HG03558 (cell line): ENCODE results near the gene FXN.
"Not testable (repeated sequence)": the region's sequence is repeated elsewhere in the genome, so short reads cannot be mapped to it uniquely, and the experiment has no call there.

Experiments used
- ATAC-seq: cut with Tn5 transposase; IDR thresholded peaks from one replicate; pipeline ENCODE4 v1.9.1; 2021; ENCODE audit warnings: moderate number of reproducible peaks; ENCODE audit not compliant: unreplicated experiment; ENCODE audit errors: extremely low read depth

The FXN gene

DNA sequence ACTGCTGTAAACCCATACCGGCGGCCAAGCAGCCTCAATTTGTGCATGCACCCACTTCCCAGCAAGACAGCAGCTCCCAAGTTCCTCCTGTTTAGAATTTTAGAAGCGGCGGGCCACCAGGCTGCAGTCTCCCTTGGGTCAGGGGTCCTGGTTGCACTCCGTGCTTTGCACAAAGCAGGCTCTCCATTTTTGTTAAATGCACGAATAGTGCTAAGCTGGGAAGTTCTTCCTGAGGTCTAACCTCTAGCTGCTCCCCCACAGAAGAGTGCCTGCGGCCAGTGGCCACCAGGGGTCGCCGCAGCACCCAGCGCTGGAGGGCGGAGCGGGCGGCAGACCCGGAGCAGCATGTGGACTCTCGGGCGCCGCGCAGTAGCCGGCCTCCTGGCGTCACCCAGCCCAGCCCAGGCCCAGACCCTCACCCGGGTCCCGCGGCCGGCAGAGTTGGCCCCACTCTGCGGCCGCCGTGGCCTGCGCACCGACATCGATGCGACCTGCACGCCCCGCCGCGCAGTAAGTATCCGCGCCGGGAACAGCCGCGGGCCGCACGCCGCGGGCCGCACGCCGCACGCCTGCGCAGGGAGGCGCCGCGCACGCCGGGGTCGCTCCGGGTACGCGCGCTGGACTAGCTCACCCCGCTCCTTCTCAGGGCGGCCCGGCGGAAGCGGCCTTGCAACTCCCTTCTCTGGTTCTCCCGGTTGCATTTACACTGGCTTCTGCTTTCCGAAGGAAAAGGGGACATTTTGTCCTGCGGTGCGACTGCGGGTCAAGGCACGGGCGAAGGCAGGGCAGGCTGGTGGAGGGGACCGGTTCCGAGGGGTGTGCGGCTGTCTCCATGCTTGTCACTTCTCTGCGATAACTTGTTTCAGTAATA, at the start of gene FXN:
Gene FXN (plus strand): TSS at position 315 of the 871 bp plus-strand sequence. CDS start 31 bp downstream, at position 346.
- peak; percentile 92 for ATAC-seq

DNA sequence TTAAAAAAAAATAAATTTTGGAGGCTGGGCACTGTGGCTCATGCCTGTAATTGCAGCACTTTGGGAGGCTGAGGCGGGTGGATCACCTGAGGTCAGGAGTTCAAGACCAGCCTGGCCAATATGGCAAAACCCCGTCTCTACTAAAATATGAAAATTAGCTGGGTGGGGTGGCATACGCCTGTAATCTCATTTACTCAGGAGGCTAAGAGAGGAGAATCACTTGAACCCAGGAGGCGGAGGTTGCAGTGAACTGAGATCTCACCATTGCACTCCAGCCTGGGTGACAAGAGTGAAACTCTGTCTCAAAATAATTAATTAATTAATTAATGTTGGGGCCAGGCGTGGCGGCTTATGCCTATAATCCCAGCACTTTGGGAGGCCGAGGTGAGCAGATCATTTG, 48.6 kb upstream of the FXN start:
- not testable (repeated sequence) for ATAC-seq

DNA sequence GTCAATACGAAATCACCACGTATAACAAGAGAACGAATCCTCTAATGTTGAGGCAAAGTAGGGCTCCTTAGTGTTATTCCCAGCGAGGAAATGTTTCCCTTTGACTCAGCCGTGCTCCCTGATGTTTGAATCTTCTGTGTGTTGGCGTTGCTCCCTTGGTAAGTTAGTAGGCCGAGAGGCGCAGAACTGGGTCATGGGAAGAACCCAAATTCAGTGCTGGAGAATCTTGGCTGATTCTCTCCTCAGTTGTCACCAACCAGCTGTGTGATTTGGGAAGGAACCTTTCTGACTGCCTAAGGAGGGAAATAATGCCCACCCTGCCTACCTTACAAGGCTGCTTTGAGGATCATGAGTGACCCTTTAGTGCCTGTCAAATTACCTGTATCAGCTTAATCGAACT, 44.1 kb upstream of the FXN start:
- ATAC-seq = no peak

DNA sequence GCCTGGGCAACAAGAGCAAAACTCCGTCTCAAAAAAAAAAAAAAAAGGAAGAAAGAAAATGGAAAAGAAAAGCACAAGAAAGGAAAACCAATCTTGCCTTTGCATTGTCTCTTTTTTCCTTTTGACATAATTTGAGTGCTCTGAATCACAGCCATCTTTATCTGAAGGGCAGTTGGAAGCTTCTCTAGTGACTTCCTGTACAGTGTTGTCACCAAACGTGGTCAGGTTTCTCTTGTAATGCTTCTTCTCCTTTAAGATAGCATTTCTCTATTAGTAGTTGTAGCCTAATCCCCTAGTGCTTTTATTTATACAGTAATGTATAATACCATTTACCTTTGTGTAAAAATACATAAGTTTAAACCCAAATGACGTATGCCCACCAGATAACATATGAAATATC, 39.8 kb upstream of the FXN start:
- no peak for ATAC-seq

DNA sequence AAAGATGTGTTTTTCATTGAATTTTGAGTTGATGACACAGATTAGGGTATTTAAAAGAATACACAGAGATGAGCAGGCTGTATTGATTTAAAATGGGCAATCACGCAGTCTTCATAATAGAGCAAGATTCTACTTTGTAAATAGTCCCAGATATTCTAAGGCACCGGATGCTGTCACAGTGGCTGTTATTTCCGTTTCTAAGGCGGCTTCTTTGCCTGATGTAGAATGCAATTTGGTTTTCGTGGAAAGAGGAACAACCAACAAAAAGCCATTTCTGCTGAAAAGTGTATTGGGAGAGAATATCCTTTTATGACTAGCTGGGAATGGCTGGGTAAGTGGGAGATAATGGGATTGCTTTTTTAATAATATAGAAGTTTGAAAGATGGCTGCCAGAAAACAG, 39.1 kb upstream of the FXN start:
- ATAC-seq = no peak

DNA sequence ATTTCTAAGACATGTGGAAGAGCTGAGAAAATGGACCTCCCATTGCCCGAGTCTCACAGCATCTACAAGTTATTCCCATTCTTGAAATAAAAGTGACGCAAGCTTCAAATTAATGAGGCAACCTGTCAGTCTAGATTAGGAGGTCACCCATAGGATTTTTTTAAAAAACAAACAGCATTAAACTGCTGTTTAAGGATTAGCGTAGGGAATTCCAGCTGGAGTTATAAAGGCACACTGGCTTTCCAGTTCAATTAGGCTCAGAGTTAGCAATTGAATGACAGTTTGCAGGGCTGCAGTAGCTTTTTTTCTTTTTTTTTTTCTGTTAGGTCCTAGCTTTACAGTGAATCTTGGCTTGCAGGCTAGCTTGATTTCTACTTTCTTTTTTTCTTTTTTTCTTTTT, 37.9 kb upstream of the FXN start:
- ATAC-seq = no peak

DNA sequence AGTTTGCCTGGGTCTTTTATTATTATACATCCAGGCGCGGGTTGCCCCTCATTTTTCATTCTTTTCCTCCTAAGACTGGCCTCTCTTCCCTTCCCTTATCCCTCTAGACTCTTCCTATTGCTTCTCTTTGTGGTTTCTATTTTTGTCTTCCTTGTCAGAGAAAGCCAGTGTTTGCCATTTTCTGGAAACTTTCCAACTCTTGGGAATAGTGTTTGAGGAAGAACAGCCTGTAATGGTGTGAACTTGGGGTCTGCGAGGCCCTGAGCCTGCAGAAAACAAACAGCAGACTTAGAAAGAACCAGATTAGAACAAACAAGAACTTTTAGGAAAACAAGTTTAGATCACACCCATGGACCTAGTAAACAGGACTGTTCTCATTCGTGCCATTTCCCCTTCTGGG, 37.2 kb upstream of the FXN start:
- ATAC-seq = no peak

DNA sequence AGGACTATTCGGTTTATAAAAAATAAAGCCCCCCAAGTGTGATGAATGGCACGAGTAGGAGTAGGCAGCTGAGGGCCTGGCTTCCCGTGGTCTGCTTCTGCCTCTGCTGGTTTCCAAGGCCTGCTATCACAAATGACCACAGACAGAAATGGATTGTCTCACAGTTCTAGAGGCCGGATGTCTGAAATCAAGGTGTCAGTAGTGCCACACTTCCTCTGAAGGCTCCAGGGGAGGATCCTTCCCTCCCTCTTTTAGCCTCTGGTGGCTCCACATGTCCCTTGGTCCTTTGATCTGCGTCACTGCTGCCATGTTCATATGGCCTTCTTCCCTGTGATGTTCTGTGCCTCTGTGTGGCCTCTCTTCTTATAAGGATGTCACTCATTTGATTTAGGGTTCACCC, 36.7 kb upstream of the FXN start:
- no peak for ATAC-seq

DNA sequence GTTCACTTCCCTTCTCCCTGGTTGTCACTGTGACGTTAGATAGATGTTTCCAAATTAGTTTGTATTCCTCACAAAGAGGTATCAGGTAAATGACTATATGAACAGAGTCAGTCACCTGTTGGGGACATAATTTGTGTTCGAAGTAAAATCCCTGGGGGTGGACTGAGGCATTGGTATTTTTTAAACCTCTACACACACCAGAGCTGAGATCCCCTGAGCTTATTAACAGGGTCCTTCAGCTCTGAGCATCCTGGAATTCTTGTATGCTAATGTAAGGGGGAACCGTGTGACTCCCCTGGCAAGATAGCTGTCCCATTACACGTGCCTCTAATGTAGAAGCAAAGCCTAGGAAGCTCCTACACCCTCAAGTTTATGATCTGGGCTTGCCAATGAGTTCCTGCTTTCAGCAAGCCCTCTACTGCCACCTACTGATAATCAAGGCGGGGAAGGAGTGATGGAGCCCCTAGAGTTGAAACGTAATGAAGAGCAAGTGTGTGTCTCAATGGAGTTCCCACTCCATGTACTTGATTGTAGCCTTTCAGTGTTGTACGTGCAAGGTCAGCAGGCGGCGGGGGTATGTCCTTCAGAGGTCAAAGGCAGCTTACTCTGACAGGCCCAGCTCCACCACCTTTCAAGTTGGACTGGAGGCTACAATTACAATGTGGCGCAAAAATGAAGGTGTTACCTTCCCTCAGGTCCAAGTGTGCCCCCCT, 36.0 kb upstream of the FXN start:
- peak; percentile 83 for ATAC-seq

DNA sequence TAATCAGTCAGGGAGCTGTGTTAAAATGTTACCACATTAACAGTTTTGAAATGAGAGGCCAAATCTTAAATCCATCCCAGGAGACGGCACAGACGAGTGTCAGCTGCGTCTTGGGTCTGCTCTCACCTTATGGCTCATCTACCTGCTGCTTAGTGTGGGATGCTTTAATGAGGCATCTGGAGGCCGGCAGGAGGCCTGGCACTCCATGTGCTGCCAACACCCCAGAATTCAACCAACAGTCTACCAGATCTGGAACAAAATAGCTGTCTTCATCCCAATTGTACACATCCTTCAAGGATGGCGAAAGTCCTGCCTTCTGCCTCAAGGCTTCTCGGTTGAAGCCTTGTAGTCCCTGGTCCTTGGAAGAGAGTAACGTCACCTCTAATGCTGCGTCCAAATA, 33.6 kb upstream of the FXN start:
- no peak for ATAC-seq

DNA sequence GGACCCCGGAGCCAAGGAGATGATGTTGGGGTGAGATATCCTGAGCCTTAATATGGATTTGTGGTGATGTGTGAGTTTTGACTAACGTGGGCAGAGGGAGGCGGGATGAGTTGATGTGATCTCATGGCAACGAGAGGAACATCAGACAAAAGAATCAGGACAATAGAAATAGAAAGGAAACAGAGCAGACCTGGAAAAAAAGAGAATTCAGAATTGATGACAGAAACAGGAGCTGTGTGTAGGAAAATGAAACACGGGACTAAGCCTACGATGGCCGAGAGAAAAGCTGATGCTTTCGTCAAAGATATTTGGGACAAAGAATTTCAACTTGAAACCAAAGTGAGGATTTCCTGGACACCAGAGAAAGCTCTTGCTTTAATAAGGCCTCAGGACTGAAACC, 32.5 kb upstream of the FXN start:
- no peak for ATAC-seq

DNA sequence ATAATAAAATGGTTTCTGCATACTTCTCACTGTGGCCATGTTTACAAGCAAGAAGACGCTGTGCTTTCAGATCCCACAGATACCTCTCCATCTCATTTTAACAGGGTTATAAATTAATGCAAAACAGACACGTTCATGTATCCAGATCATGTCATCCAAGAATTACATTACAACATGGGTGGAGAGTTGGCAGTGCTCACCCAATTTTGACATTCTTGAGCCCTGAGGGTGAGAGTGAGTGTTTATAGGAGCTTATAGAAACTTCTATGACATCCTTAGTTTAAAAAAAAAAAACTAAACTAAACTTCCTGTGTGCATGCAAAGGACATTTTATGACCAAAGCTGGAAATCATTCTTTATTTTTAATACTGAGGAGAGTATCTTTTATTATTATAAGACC, 30.7 kb upstream of the FXN start:
- no peak for ATAC-seq

DNA sequence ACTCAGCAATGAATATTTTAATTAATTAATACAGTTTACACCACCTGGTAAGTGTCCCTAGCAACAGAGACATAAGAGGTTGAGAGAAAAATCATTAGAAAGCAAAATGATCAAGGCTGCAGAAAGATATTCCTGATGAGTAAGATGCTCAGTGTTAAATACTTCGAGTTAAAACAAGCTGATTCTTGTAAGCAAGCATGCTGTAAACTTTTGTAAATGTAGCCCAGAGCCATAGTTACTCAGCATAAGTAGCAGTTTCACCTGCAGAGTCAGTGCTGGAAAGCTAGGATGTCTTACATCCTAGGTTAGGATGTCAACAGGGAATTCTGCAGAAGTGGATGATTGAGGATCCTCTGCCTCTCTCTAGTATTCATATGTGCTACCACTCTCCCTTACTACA, 25.8 kb upstream of the FXN start:
- ATAC-seq = no peak

DNA sequence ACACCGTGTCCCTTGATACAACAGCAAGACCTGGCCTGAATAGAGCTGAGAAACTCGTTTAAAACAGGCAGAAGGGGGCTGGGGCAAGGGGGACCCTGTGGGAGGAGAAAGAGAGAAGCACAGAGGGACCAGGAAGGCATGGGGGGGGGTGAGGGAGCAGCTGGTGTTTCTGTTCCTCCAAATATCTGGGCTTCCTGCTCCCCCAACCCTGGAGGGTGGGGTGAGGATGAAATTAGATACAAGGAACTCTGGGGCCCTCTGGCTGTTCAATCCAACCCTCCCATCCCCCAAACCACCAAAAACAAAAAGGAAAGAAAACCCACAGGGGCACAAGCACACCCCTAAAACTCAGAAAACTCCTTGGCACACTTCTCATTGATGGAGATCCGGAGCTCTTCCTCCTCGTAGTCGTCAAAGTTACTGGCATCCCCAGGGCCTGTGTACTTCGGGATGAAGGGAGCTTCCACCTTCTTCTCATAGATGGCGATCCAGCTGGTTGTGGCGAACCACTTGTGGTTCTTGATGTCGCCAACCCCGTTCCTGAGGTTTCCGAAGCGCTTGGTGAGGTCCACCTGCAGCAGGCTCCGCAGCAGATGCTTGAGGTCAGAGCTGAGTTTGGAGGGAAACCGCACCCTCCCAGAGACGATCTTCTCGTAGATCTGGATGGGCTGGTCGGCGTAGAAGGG, 22.7 kb upstream of the FXN start:
- no peak for ATAC-seq

DNA sequence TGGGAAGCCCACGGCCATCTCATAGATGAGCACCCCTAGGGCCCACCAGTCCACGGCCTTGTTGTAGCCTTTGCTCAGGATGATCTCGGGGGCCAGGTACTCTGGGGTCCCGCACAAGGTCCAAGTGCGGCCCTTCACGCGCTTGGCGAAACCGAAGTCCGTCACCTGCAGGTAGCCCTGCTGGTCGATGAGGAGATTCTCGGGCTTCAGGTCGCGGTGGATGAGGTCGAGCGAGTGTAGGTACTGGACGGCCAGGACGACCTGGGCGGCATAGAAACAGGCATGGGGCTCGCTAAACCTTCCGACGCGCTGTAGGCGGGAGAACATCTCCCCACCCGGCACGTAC, 22.2 kb upstream of the FXN start:
- ATAC-seq = no peak

DNA sequence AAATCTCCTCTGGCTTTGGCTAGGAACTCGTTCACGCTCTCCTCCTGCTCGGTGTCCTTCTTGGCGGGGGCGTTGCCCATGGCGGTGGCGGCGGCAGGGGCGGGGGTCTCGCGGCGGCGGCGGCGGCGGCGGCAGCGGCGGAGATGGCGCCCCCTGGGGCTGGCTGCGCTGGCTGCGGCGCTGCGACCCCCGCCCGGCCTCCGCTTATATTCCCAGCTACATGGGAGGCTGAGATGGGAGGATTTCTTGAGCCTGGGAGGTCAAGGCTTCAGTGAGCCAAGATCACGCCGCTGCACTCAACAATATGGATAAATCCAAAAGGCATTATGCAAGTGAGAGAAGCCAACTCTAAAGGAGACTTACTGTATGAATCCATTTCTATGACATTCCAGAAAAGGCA, 21.5 kb upstream of the FXN start, which contains the start of gene PRKACG:
Gene PRKACG (minus strand): TSS at position 101 of the 400 bp plus-strand sequence. CDS start 21 bp downstream, at position 80.
- ATAC-seq = no peak

DNA sequence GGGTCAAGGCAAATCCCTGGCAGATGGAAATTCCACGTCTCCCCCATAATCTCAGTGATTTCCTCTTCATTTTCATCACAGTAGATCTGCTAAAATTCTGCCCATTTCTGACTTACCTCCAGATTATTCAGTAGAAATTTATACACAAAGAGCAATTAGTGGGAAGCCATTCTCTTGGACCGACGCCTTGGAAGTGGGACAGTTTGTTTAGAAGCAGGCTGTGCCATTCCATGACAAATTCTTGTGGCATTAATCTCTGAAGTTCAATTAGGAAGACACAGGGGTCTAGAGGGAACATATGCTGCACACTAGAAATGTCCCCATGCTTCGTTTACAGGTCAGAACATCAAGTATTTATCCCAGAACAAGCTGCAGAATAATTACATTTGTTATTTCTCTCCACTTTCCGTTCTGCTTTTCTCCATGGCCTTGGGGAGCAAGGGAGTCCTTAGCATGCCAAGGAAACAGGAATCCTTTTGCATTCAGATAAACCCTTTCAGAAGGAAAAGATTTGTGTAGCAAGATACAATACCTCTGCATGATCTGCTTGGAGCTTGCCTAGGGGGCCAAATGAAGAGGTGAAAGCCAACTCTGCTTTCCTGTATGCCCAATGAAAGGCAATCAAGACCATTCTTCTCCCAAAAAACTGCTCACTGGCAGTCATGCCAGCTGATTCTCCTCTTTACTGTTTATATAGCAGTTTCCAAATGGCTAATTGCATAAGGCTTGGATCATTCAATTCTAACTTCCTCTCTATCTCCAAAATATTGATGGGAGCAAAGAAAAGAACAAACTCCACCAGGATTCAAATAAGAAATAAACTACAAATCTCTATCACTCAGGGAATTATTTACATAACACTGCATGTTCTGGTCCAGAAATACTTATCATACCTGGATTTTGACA, 19.1 kb upstream of the FXN start:
- ATAC-seq = no peak

DNA sequence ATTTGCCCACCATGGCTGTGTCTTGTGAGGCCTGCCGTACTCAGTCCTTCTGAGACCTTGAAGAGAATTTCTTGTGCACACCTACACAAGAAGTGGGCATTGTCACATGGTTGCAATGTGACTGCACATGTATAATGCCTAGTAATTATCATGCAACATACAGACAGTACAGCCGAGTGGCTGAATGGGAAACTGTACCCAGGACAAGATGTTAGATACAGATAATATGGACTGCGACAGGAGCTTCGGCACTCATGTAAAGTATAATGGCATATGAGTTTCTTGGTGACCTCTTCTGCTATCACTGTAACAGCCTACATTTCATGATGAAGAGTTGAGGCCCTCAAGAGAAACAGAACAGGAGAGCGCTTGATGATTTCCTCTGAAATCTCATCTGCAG, 16.8 kb upstream of the FXN start:
- ATAC-seq = no peak

DNA sequence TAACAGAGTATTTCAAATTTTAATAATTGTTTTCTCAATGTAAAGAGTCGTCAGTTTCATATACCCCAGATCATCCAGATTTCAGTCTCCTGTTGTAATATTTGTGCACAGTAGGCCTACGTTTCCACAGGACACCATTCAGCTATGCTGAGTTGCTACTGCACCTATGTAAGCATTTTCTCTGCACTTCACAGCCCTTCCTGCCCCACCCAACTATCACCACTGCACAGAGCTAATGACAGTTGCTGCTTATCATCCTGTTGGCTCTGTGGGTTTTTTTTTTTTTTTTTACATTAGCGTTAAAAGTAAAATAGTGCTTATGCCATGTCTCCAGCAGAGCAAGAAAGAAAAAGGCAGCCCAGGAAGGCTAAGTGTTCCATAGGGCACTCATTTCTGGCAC, 15.7 kb upstream of the FXN start:
- no peak for ATAC-seq
